Liver (tissue), 9 donors: Measurements from ENCODE around the gene DHRS3. TPM values are rescaled to one million over a fixed set of nuclear protein-coding genes. Genes with fewer than 3 reads are reported as not detected.

ENCODE experiments used
- DNase-seq: peaks from one replicate; pipeline ENCODE4 v3.0.0-alpha.2; 2017; ENCODE audit warnings: low spot score
- H3K27ac ChIP-seq, 2 donors: one replicate each; pipeline ENCODE4 v1.7.0; 2013; ENCODE audit warnings: inconsistent platforms in 2 of 2, low read length in 2 of 2, control low read depth in 1 of 2, low read depth in 1 of 2, mild to moderate bottlenecking in 1 of 2
- H3K27me3 ChIP-seq, 4 donors: one replicate each; pipeline versions ENCODE4 v1.6.1 to v1.7.0; 2013; ENCODE audit warnings: low read length in 3 of 4, inconsistent platforms in 1 of 4, mild to moderate bottlenecking in 1 of 4, moderate library complexity in 1 of 4; ENCODE audit not compliant: control insufficient read depth in 4 of 4, insufficient read depth in 4 of 4
- H3K36me3 ChIP-seq, 4 donors: one replicate each; pipeline versions ENCODE4 v1.6.1 to v1.7.0; 2013; ENCODE audit warnings: low read length in 3 of 4, mild to moderate bottlenecking in 3 of 4, low read depth in 1 of 4, moderate library complexity in 1 of 4; ENCODE audit not compliant: control insufficient read depth in 4 of 4, insufficient read depth in 3 of 4
- H3K4me1 ChIP-seq, 4 donors: one replicate each; pipeline versions ENCODE4 v1.6.1 to v1.7.0; 2013; ENCODE audit warnings: low read length in 3 of 4, mild to moderate bottlenecking in 3 of 4, moderate library complexity in 1 of 4; ENCODE audit not compliant: control insufficient read depth in 4 of 4, insufficient read depth in 4 of 4
- H3K4me3 ChIP-seq, 3 donors: one replicate each; pipeline versions ENCODE4 v1.6.1 to v1.7.0; 2013; ENCODE audit warnings: low read length in 3 of 3, control low read depth in 1 of 3, low read depth in 1 of 3, mild to moderate bottlenecking in 1 of 3
- H3K9ac ChIP-seq, 2 donors: one replicate each; pipeline ENCODE4 v1.7.0; 2013; ENCODE audit warnings: low read length in 2 of 2, mild to moderate bottlenecking in 2 of 2, moderate library complexity in 2 of 2, control low read depth in 1 of 2, low read depth in 1 of 2
- H3K9me3 ChIP-seq, 4 donors: one replicate each; pipeline versions ENCODE4 v1.6.1 to v1.7.0; 2013; ENCODE audit warnings: low read length in 3 of 4; ENCODE audit not compliant: control insufficient read depth in 4 of 4
- CTCF ChIP-seq: fragments of 150-350 bp; IDR thresholded peaks from 2 replicates; pipeline ENCODE4 v1.5.1; 2017; ENCODE audit warnings: improper control_type of control experiment, low read depth, low read length; ENCODE audit not compliant: missing input control
- EGR1 ChIP-seq, 2 donors: IDR thresholded peaks; 2 replicates each; pipeline ENCODE4 v1.6.1; 2016 to 2018; ENCODE audit warnings: antibody characterized with exemption in 2 of 2, low read depth in 2 of 2
- FOXA1 ChIP-seq: IDR thresholded peaks from 2 replicates; pipeline ENCODE4 v1.6.1; 2016; ENCODE audit warnings: antibody characterized with exemption
- FOXA2 ChIP-seq: IDR thresholded peaks from 2 replicates; pipeline ENCODE4 v1.6.1; 2016; ENCODE audit warnings: antibody characterized with exemption
- HNF4G ChIP-seq: IDR thresholded peaks from 2 replicates; pipeline ENCODE4 v1.6.1; 2016; ENCODE audit warnings: antibody characterized with exemption
- JUND ChIP-seq, 2 donors: IDR thresholded peaks; 2 replicates each; pipeline ENCODE4 v1.6.1; 2016; ENCODE audit warnings: antibody characterized with exemption in 2 of 2
- NR2F2 ChIP-seq: IDR thresholded peaks from 2 replicates; pipeline ENCODE4 v1.6.1; 2016; ENCODE audit warnings: antibody characterized with exemption
- RAD21 ChIP-seq, 2 donors: IDR thresholded peaks; 2 replicates each; pipeline ENCODE4 v1.6.1; 2016; ENCODE audit warnings: antibody characterized with exemption in 2 of 2, mild to moderate bottlenecking in 2 of 2
- SP1 ChIP-seq: IDR thresholded peaks from 2 replicates; pipeline ENCODE4 v1.6.1; 2018; ENCODE audit warnings: antibody characterized with exemption, mild to moderate bottlenecking
- TAF1 ChIP-seq: conservative IDR thresholded peaks from 2 replicates; pipeline ENCODE4 v1.6.1; 2016; ENCODE audit warnings: antibody characterized with exemption, mild to moderate bottlenecking
- YY1 ChIP-seq: IDR thresholded peaks from 2 replicates; pipeline ENCODE4 v1.6.1; 2016; ENCODE audit warnings: antibody characterized with exemption, mild to moderate bottlenecking
- WGBS: extraction: QIAGEN DNeasy Blood & Tissue Kit; methylation state at CpG from one replicate; pipeline ENCODE4 v1.1.7; 2013; 5-methylcytosine and 5-hydroxymethylcytosine counted together
- polyA plus RNA-seq, 2 donors: library from polyadenylated mRNA; stranded (reverse) in 1 of 2; unstranded in 1 of 2; fragments of 200-250 nt in 1 of 2; fragments of >200 nt in 1 of 2; fragmentation: Nextera tagmentation in 1 of 2; extraction: Ambion mirVana in 1 of 2; gene quantifications; one replicate each; pipeline versions ENCODE4 v1.2.1 to v1.2.3, GENCODE V29; 2013 to 2015
- total RNA-seq, 2 donors: library from RNA; depleted of rRNA; stranded (reverse); fragments of >200 nt; gene quantifications; one replicate each; pipeline ENCODE4 v1.2.3, GENCODE V29; 2014
- TF ChIP-seq, protein P1 (sequence below): IDR thresholded peaks from 2 replicates; pipeline ENCODE4 v1.6.1; 2016; ENCODE audit warnings: antibody characterized with exemption
- TF ChIP-seq, protein P2 (sequence below): IDR thresholded peaks from 2 replicates; pipeline ENCODE4 v1.6.1; 2016; ENCODE audit warnings: antibody characterized with exemption
- TF ChIP-seq, protein P3 (sequence below): IDR thresholded peaks from 2 replicates; pipeline ENCODE4 v1.6.1; 2016; ENCODE audit warnings: antibody characterized with exemption
- TF ChIP-seq, protein P4 (sequence below): IDR thresholded peaks from 2 replicates; pipeline ENCODE4 v1.6.1; 2016; ENCODE audit warnings: antibody characterized with exemption, mild to moderate bottlenecking
- donor health status: healthy.
- donor health status: healthy.
- donor health status: healthy.
- donor health status: healthy.
- donor health status: healthy.

Gene DHRS3
- total and polyA plus RNA-seq, 4 donors = 62.6 to 185 (median 158) TPM

- H3K4me3 ChIP-seq = peak overlapping the region in 1 of 3 donors; percentile 41
- DNase-seq = no peak
- peaks cover 16 to 53% (median 43%) of the 10 kb centered on the region in 4 donors for H3K4me1 ChIP-seq
- peaks cover 0 to 18% (median 9%) of the 10 kb centered on the region in 4 donors for H3K36me3 ChIP-seq
- no peaks in the 10 kb centered on the region for H3K27me3 ChIP-seq
- TF ChIP-seq FOXA2 (no peak), RAD21 (IDR thresholded peaks at IDR 0.05) (no peak), NR2F2 (no peak)
- peak overlapping the region; percentile 99 for H3K27ac ChIP-seq
- peak overlapping the region in 1 of 2 donors; percentile 49 for H3K9ac ChIP-seq
- no peaks in the 10 kb centered on the region for H3K9me3 ChIP-seq
- WGBS = 85% methylated on average over 4 of the region's 4 CpGs
These were observed 4.8 kb downstream of the DHRS3 start for GRCh38 chr1:12613180-12613579.

DNA sequence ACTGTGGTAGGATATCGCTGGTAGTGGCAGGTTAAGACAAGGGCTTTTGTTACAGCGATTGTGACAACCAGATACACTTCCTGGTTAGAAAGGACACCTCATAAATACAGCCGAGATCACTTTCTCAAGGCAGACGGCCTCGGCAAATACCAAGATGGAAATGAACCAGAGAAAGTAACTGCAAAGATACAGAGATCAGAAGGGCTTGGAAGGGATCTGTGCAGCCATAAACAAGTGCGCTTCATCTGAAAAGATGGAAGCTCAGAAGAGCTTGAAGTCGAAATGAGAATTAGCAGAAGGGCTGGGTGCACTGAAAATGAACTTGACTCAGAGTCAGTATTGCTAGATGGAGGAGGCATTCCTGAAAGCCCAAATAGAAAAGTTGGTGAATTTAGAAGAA lies 7.1 kb downstream of the DHRS3 start:
- TF ChIP-seq, protein P1, sequence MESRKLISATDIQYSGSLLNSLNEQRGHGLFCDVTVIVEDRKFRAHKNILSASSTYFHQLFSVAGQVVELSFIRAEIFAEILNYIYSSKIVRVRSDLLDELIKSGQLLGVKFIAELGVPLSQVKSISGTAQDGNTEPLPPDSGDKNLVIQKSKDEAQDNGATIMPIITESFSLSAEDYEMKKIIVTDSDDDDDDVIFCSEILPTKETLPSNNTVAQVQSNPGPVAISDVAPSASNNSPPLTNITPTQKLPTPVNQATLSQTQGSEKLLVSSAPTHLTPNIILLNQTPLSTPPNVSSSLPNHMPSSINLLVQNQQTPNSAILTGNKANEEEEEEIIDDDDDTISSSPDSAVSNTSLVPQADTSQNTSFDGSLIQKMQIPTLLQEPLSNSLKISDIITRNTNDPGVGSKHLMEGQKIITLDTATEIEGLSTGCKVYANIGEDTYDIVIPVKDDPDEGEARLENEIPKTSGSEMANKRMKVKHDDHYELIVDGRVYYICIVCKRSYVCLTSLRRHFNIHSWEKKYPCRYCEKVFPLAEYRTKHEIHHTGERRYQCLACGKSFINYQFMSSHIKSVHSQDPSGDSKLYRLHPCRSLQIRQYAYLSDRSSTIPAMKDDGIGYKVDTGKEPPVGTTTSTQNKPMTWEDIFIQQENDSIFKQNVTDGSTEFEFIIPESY = no peak
- TF ChIP-seq, protein P2, sequence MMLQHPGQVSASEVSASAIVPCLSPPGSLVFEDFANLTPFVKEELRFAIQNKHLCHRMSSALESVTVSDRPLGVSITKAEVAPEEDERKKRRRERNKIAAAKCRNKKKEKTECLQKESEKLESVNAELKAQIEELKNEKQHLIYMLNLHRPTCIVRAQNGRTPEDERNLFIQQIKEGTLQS = no peak
- TF ChIP-seq RAD21 (IDR thresholded peaks at IDR 0.05) = no peak
- TF ChIP-seq TAF1 = no peak
- no peak for TF ChIP-seq YY1
- no peak for TF ChIP-seq JUND (IDR thresholded peaks at IDR 0.05)
- TF ChIP-seq FOXA2 = no peak
- TF ChIP-seq, protein P3, sequence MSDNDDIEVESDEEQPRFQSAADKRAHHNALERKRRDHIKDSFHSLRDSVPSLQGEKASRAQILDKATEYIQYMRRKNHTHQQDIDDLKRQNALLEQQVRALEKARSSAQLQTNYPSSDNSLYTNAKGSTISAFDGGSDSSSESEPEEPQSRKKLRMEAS = no peak
- no peak for TF ChIP-seq CTCF
- no peak overlapping the region for H3K4me3 ChIP-seq
- H3K4me1 ChIP-seq = peaks cover 19 to 58% (median 47%) of the 10 kb centered on the region in 4 donors
- H3K36me3 ChIP-seq = peaks cover 0 to 18% (median 9%) of the 10 kb centered on the region in 4 donors
- H3K27me3 ChIP-seq = no peaks in the 10 kb centered on the region
- no peak for DNase-seq
- no peaks in the 10 kb centered on the region for H3K9me3 ChIP-seq
- WGBS = 87% methylated on average over 7 of the region's 7 CpGs
- H3K27ac ChIP-seq = peak overlapping the region; percentile 60 to 81
- no peak overlapping the region for H3K9ac ChIP-seq

GRCh38 chr1:12610305-12610935 lies 7.6 kb downstream of the DHRS3 start:
- Histone ChIP-seq H3K9ac (no peak overlapping the region), H3K4me1 (peaks cover 19 to 61% (median 49%) of the 10 kb centered on the region in 4 donors), H3K36me3 (peaks cover 0 to 18% (median 9%) of the 10 kb centered on the region in 4 donors), H3K4me3 (no peak overlapping the region), H3K27ac (peak overlapping the region; percentile 60 to 81), H3K9me3 (no peaks in the 10 kb centered on the region), H3K27me3 (no peaks in the 10 kb centered on the region)
- DNase-seq = no peak
- WGBS = 83% methylated on average over 7 of the region's 7 CpGs
- TF ChIP-seq, protein P4, sequence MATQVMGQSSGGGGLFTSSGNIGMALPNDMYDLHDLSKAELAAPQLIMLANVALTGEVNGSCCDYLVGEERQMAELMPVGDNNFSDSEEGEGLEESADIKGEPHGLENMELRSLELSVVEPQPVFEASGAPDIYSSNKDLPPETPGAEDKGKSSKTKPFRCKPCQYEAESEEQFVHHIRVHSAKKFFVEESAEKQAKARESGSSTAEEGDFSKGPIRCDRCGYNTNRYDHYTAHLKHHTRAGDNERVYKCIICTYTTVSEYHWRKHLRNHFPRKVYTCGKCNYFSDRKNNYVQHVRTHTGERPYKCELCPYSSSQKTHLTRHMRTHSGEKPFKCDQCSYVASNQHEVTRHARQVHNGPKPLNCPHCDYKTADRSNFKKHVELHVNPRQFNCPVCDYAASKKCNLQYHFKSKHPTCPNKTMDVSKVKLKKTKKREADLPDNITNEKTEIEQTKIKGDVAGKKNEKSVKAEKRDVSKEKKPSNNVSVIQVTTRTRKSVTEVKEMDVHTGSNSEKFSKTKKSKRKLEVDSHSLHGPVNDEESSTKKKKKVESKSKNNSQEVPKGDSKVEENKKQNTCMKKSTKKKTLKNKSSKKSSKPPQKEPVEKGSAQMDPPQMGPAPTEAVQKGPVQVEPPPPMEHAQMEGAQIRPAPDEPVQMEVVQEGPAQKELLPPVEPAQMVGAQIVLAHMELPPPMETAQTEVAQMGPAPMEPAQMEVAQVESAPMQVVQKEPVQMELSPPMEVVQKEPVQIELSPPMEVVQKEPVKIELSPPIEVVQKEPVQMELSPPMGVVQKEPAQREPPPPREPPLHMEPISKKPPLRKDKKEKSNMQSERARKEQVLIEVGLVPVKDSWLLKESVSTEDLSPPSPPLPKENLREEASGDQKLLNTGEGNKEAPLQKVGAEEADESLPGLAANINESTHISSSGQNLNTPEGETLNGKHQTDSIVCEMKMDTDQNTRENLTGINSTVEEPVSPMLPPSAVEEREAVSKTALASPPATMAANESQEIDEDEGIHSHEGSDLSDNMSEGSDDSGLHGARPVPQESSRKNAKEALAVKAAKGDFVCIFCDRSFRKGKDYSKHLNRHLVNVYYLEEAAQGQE = no peak
- TF ChIP-seq NR2F2 (no peak), SP1 (no peak), HNF4G (no peak), CTCF (no peak), YY1 (no peak), FOXA2 (no peak), EGR1 (IDR thresholded peaks at IDR 0.05; ENCODE audit: low read depth in 2 of 2) (no peak), FOXA1 (no peak), JUND (IDR thresholded peaks at IDR 0.05) (no peak), RAD21 (IDR thresholded peaks at IDR 0.05) (no peak)
- TF ChIP-seq, protein P2 = no peak
